Thymus (tissue), 11 donors: ENCODE measurements around the gene RNF166. TPM values are rescaled to one million over a fixed set of nuclear protein-coding genes. Genes with fewer than 3 reads are reported as not detected.

Source experiments
- DNase-seq, 9 donors: peaks; one replicate each; pipeline ENCODE4 v3.0.0-alpha.2; 2013; ENCODE audit warnings: low spot score in 9 of 9, low read depth in 6 of 9, missing footprints in 1 of 9
- H3K27ac ChIP-seq, 2 donors: one replicate each; pipeline ENCODE4 v1.5.1; 2013; ENCODE audit warnings: control low read depth in 1 of 2, low read depth in 1 of 2, low read length in 1 of 2, mild to moderate bottlenecking in 1 of 2, moderate library complexity in 1 of 2
- H3K27me3 ChIP-seq, 2 donors: one replicate each; pipeline ENCODE4 v1.5.1; 2013; ENCODE audit warnings: low read length in 1 of 2; ENCODE audit not compliant: control insufficient read depth in 2 of 2, insufficient read depth in 1 of 2
- H3K36me3 ChIP-seq, 2 donors: one replicate each; pipeline ENCODE4 v1.5.1; 2013; ENCODE audit warnings: low read length in 1 of 2, mild to moderate bottlenecking in 1 of 2, moderate library complexity in 1 of 2; ENCODE audit not compliant: control insufficient read depth in 2 of 2, insufficient read depth in 2 of 2
- H3K4me1 ChIP-seq, 2 donors: one replicate each; pipeline ENCODE4 v1.5.1; 2013; ENCODE audit warnings: low read length in 2 of 2; ENCODE audit not compliant: control insufficient read depth in 2 of 2, insufficient read depth in 2 of 2
- H3K4me3 ChIP-seq, 2 donors: one replicate each; pipeline ENCODE4 v1.5.1; 2013; ENCODE audit warnings: low read length in 2 of 2, control low read depth in 1 of 2, mild to moderate bottlenecking in 1 of 2
- H3K9me3 ChIP-seq, 2 donors: one replicate each; pipeline ENCODE4 v1.5.1; 2013; ENCODE audit warnings: low read length in 1 of 2, mild to moderate bottlenecking in 1 of 2; ENCODE audit not compliant: control insufficient read depth in 2 of 2, insufficient read depth in 1 of 2
- WGBS: extraction: QIAGEN DNeasy Blood & Tissue Kit; methylation state at CpG from one replicate; pipeline ENCODE4 v1.1.7; 2013; 5-methylcytosine and 5-hydroxymethylcytosine counted together
- polyA plus RNA-seq: library from polyadenylated mRNA; stranded (reverse); fragments of 200-250 nt; gene quantifications from one replicate; pipeline ENCODE4 v1.2.3, GENCODE V29; 2013
- total RNA-seq: library from RNA; stranded (reverse); fragments of 120-200 nt; gene quantifications from one replicate; pipeline ENCODE4 v1.2.4, GENCODE V29; 2013
- donor health status: healthy.

The RNF166 gene
- total and polyA plus RNA-seq, 2 donors: 32.6 to 144 TPM

GRCh38 chr16:88721236-88721635, 15.0 kb upstream of the RNF166 start:
- Histone ChIP-seq H3K36me3 (peaks cover 60 to 94% of the 10 kb centered on the region in 2 donors), H3K27me3 (no peaks in the 10 kb centered on the region), H3K27ac (no peak overlapping the region), H3K4me3 (no peak overlapping the region), H3K9me3 (no peaks in the 10 kb centered on the region), H3K4me1 (no peaks in the 10 kb centered on the region)
- no peak for DNase-seq
- WGBS: 98% methylated on average over 17 of the region's 17 CpGs

- Histone ChIP-seq H3K4me1 (no peaks in the 10 kb centered on the region), H3K9me3 (no peaks in the 10 kb centered on the region), H3K27ac (no peak overlapping the region), H3K27me3 (no peaks in the 10 kb centered on the region), H3K36me3 (peaks cover 63 to 94% of the 10 kb centered on the region in 2 donors), H3K4me3 (no peak overlapping the region)
- 96% methylated on average over 23 of the region's 23 CpGs for WGBS
- DNase-seq: no peak
Measured at GRCh38 chr16:88720396-88720970, 14.3 kb upstream of the RNF166 start.

DNA sequence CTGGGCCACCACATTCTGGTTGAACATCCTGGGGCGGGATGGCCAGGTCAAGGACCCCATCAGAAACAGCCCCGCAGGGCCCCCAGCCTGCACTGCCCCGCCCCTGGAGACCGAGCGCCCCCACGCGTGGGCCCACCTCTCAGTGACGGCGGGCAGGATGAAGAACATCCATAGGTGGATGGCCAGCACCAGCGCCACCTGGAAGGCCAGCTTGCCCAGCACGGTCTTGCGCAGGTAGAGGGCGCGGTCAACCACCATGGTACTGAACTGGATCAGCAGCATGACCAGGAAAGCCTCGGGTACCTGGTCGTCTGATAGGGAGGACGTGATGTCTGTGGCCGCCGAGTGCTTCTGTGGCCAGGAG, 13.7 kb upstream of the RNF166 start:
- H3K27me3 ChIP-seq: no peaks in the 10 kb centered on the region
- no peak for DNase-seq
- H3K36me3 ChIP-seq: peaks cover 63 to 94% of the 10 kb centered on the region in 2 donors
- H3K9me3 ChIP-seq: no peaks in the 10 kb centered on the region
- no peak overlapping the region for H3K4me3 ChIP-seq
- H3K4me1 ChIP-seq: no peaks in the 10 kb centered on the region
- 97% methylated on average over 19 of the region's 19 CpGs for WGBS
- no peak overlapping the region for H3K27ac ChIP-seq

GRCh38 chr16:88719267-88719932, 13.2 kb upstream of the RNF166 start:
- Histone ChIP-seq H3K4me1 (no peaks in the 10 kb centered on the region), H3K27me3 (no peaks in the 10 kb centered on the region), H3K9me3 (no peaks in the 10 kb centered on the region), H3K27ac (no peak overlapping the region), H3K36me3 (peaks cover 65 to 94% of the 10 kb centered on the region in 2 donors), H3K4me3 (no peak overlapping the region)
- DNase-seq: no peak
- WGBS: 98% methylated on average over 29 of the region's 29 CpGs

GRCh38 chr16:88718178-88718577, 12.0 kb upstream of the RNF166 start:
- Histone ChIP-seq H3K27me3 (no peaks in the 10 kb centered on the region), H3K27ac (no peak overlapping the region), H3K4me3 (no peak overlapping the region), H3K9me3 (no peaks in the 10 kb centered on the region), H3K4me1 (no peaks in the 10 kb centered on the region), H3K36me3 (peaks cover 67 to 96% of the 10 kb centered on the region in 2 donors)
- 98% methylated on average over 11 of the region's 11 CpGs for WGBS
- DNase-seq: no peak

DNA sequence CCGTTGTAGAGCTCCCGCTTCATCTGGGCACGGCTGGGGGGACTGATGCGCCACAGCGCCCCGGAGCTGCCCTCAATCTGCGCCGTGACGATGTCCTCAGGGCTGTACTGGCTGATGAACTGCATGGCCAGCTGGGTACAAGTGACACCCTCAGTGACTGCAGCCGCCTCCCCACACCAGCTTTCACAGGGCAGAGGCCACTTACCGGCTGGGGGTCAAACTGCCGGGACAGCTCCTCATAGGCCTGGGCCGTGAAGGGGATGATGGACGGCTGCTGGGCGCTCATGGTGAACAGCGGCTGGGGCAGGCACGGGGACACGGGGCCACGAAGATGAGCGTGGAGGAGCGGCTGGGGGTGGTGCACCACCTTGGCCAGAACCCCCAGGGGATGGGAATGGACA, 10.4 kb upstream of the RNF166 start:
- WGBS: 97% methylated on average over 21 of the region's 21 CpGs
- no peaks in the 10 kb centered on the region for H3K27me3 ChIP-seq
- no peaks in the 10 kb centered on the region for H3K4me1 ChIP-seq
- no peak overlapping the region for H3K4me3 ChIP-seq
- no peak overlapping the region for H3K27ac ChIP-seq
- H3K9me3 ChIP-seq: no peaks in the 10 kb centered on the region
- no peak for DNase-seq
- peaks cover 61 to 80% of the 10 kb centered on the region in 2 donors for H3K36me3 ChIP-seq

- Histone ChIP-seq H3K27ac (no peak overlapping the region), H3K4me3 (no peak overlapping the region), H3K4me1 (no peaks in the 10 kb centered on the region), H3K27me3 (no peaks in the 10 kb centered on the region), H3K36me3 (peaks cover 58 to 76% of the 10 kb centered on the region in 2 donors), H3K9me3 (no peaks in the 10 kb centered on the region)
- WGBS: 98% methylated on average over 15 of the region's 15 CpGs
- no peak for DNase-seq
Measured at GRCh38 chr16:88716201-88716600, 10.0 kb upstream of the RNF166 start.

- no peak overlapping the region for H3K27ac ChIP-seq
- no peaks in the 10 kb centered on the region for H3K27me3 ChIP-seq
- DNase-seq: no peak
- peaks cover 54 to 73% of the 10 kb centered on the region in 2 donors for H3K36me3 ChIP-seq
- no peak overlapping the region for H3K4me3 ChIP-seq
- WGBS: 96% methylated on average over 57 of the region's 57 CpGs
- no peaks in the 10 kb centered on the region for H3K4me1 ChIP-seq
- H3K9me3 ChIP-seq: no peaks in the 10 kb centered on the region
Measured at GRCh38 chr16:88715312-88716190, 9.3 kb upstream of the RNF166 start.
